ENCODE data around the gene GDPD2.

Gene GDPD2

DNA sequence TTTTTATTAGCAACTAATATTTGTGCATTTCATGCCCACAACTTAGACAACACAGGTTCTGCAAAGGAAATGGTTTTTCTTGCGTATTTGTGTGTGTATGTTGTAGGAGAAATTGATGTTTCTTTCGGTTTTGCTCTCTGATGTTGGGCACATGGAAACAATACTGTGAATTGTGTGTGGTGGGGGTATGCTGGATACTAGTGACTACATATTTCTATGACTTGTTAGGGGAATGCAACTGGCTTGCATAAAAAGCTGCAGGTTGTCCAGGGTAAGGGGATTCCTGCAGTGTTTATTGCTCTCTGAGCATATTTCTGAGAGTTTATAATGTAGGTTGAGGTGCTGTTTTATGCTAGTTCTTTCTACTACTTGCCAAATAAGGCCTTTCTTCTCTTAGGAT lies 33.1 kb downstream of the GDPD2 start:
- no peak for DNase-seq (ENCODE audit: low spot score)

DNA sequence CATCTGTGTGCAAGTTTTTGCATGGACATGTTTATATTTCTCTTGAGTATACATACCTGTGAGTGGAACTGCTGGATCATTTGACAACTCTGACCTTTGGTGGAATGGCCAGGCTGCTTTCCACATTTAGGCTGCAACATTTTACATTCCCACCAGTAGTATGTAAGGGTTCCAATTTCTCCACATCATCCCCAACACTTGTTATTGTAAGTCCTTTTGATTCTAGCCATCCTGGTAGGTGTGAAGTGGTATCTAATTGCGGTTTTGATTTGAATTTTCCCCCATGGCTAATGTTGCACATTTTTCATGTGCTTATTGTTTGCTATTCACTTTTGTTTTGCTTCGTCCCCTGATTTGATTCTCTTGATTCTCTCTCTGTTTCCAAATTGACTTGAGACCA lies 37.9 kb downstream of the GDPD2 start:
- DNase-seq (ENCODE audit: low spot score) = no peak
- TF ChIP-seq, protein P1, sequence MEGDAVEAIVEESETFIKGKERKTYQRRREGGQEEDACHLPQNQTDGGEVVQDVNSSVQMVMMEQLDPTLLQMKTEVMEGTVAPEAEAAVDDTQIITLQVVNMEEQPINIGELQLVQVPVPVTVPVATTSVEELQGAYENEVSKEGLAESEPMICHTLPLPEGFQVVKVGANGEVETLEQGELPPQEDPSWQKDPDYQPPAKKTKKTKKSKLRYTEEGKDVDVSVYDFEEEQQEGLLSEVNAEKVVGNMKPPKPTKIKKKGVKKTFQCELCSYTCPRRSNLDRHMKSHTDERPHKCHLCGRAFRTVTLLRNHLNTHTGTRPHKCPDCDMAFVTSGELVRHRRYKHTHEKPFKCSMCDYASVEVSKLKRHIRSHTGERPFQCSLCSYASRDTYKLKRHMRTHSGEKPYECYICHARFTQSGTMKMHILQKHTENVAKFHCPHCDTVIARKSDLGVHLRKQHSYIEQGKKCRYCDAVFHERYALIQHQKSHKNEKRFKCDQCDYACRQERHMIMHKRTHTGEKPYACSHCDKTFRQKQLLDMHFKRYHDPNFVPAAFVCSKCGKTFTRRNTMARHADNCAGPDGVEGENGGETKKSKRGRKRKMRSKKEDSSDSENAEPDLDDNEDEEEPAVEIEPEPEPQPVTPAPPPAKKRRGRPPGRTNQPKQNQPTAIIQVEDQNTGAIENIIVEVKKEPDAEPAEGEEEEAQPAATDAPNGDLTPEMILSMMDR (IDR thresholded peaks at IDR 0.05; ENCODE audit: extremely low read depth, missing control alignments) = no peak

More for the DNA sequence above, 33.1 kb downstream of the GDPD2 start:
- TF ChIP-seq, protein P1 (IDR thresholded peaks at IDR 0.05; ENCODE audit: extremely low read depth, missing control alignments) = no peak

DNA sequence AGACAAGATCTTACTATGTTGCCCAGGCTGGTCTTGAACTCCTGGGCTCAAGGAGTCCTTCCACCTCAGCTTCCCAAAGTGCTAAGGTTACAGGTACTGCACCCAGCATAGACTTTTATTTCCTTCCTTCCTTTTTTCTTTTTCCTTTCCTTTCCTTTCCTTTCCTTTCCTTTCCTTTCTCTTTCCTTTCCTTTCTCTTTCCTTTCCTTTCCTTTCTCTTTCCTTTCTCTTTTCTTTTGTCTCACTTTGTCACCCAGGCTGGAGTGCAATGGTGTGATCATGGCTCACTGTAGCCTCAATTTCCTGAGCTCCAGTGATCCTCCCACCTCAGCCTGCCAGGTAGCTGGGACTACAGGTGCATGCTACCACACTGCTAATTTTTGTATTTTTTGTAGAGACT lies 40.9 kb downstream of the GDPD2 start:
- DNase-seq (ENCODE audit: low spot score) = no peak
- TF ChIP-seq, protein P1 (IDR thresholded peaks at IDR 0.05; ENCODE audit: extremely low read depth, missing control alignments) = no peak

DNA sequence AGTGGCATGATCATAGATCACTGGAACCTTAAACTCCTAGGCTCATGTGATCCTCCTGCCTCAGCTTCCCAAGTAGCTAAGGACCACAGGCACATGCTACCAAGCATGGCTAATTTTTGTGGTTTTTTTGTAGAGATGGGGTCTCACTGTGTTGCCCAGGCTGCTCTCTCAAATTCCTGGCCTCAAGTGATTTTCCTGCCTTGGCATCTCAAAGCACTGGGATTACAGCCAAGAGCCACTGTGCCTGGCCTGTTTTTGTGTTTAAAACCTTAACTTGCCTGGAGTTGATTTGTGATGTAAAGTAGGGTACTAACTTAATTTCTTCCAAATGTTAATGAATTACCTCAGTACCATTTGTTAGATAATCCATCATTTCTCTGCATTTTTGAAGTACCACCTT lies 43.9 kb downstream of the GDPD2 start:
- TF ChIP-seq, protein P1 (IDR thresholded peaks at IDR 0.05; ENCODE audit: extremely low read depth, missing control alignments) = no peak
- no peak for DNase-seq (ENCODE audit: low spot score)

DNA sequence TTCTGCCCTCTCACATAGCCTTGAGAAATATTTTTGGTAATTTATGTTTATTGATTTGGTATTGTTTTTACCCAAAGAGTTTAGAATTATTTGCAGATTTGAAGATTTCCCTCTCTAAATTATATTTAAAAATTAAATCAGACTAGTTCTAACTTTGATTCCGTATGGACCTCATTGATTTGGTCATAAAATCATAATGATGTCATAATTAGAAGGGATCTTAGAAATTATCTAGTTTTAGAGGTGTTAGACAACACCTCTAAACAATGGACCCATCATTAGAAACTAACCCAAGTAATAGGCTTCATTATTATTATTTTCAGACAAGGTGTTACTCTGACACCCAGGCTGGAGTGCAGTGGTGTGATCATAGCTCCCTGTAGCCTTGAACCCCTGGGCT lies 45.6 kb downstream of the GDPD2 start:
- TF ChIP-seq, protein P1 (IDR thresholded peaks at IDR 0.05; ENCODE audit: extremely low read depth, missing control alignments) = no peak

DNA sequence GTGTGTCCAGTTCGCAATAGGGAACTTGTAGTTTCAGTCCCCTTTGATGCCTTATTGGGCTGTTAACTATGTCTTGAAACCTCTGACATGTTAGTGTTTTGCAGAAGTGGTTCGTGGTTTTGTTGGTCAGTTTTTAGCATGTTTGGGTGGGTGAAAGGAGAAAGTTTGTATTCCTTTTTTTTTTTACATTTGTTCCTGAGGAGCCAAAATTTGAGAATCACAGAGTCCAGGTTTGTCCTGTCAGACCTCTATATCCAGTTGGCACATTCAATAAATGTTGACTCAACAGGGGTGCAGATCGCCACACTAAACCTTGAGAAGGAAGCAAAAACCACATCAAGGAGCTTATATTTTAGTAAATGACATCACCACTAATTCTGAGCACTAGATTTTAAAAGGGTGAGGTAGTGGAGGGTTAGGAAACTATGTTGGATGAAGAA lies 47.8 kb downstream of the GDPD2 start:
- DNase-seq (ENCODE audit: low spot score) = peak; percentile 5
- TF ChIP-seq, protein P1 (IDR thresholded peaks at IDR 0.05; ENCODE audit: extremely low read depth, missing control alignments) = no peak

More for the DNA sequence above, 45.6 kb downstream of the GDPD2 start:
- DNase-seq (ENCODE audit: low spot score) = no peak

DNA sequence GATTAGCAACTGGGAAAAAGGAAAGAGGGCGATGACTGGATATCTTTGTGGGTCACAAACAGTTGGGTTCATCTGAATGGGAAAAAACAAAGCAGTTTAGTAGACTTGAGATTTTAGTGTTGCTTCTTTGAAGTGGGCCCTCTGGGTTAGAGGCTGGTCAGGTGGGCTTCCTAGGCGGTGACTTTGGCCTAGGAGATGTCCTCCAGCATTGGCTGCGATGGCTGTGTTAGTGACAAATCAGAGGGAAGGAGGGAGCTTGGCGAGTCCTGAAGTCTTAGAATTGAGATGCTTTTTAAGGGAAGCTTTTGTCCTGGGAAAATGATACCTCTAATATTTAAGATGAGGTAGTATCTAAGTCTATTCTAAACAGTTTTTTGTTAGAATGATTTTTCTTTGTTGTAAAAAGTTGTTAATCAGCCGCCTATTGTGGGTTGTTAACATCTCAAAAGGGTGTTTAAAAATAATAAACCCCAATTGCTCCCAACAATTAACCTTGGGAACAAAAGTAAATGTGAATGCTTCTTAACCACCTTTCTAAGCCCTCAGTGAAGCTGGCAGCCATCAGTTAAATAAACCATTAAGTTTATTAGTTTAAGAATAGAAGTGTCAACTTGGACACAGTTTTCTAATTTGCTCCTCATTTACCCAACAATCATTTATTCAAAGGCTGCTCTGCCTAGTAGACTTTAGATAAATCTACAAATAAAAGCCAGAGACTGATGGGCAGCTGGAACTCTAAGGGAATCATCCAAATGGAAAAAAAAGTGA lies 53.2 kb downstream of the GDPD2 start:
- no peak for DNase-seq (ENCODE audit: low spot score)
- TF ChIP-seq, protein P1 (IDR thresholded peaks at IDR 0.05; ENCODE audit: extremely low read depth, missing control alignments) = no peak
